H1 (cell line): ENCODE data around the gene NEURL1B. TPM values are rescaled to one million over a fixed set of nuclear protein-coding genes. Genes with fewer than 3 reads are reported as not detected.

Experiments
- CTCF ChIA-PET: fragments of 300-600 bp; sonication (Branson Sonifier 250); formaldehyde crosslinking; loops from one replicate; lab custom pipeline; 2021; ENCODE audit not compliant: partially characterized antibody; lab: Charles Lee
- POLR2A ChIA-PET: fragments of 300-600 bp; sonication (Branson Sonifier 250); formaldehyde crosslinking; loops from one replicate; lab custom pipeline; 2021; ENCODE audit warnings: inconsistent platforms; ENCODE audit not compliant: partially characterized antibody; lab: Charles Lee
- DNase-seq, 2 experiments: peaks; one replicate each; pipeline versions ENCODE4 v3.0.0 to v3.0.0-alpha.2; 2010 to 2022; ENCODE audit warnings: low spot score in 2 of 2, low read depth in 1 of 2, mixed read lengths in 1 of 2
- FAIRE-seq: peaks from 2 replicates; lab custom pipeline; 2011; peaks lifted over from hg19 to GRCh38; lab: Jason Lieb, UNC
- H2AFZ ChIP-seq: 2 replicates; pipeline ENCODE4 v1.8.1; 2012; ENCODE audit warnings: low read length, inconsistent platforms
- H2AK5ac ChIP-seq: 2 replicates; pipeline ENCODE4 v1.6.1; 2013; ENCODE audit warnings: low read depth, low read length
- H2BK120ac ChIP-seq: replicated peaks from 2 replicates; pipeline ENCODE3; 2013; ENCODE audit warnings: low read depth, low read length, inconsistent platforms
- H2BK12ac ChIP-seq: 2 replicates; pipeline ENCODE4 v1.6.1; 2013; ENCODE audit warnings: low read depth, low read length
- H2BK15ac ChIP-seq: 2 replicates; pipeline ENCODE4 v1.6.1; 2013; ENCODE audit warnings: low read length
- H2BK20ac ChIP-seq: 2 replicates; pipeline ENCODE4 v1.6.1; 2013; ENCODE audit warnings: low read length
- H2BK5ac ChIP-seq: 2 replicates; pipeline ENCODE4 v1.6.1; 2013; ENCODE audit warnings: low read depth, low read length
- H3K14ac ChIP-seq: 2 replicates; pipeline ENCODE4 v1.6.1; 2013; ENCODE audit warnings: inconsistent platforms; ENCODE audit not compliant: insufficient read length
- H3K18ac ChIP-seq: 2 replicates; pipeline ENCODE4 v1.6.1; 2013; ENCODE audit warnings: low read length; ENCODE audit errors: extremely low read depth
- H3K23ac ChIP-seq: 2 replicates; pipeline ENCODE4 v1.6.1; 2013; ENCODE audit warnings: inconsistent platforms; ENCODE audit not compliant: insufficient read length
- H3K23me2 ChIP-seq: 2 replicates; pipeline ENCODE4 v1.6.1; 2013; ENCODE audit warnings: low read depth, low read length
- H3K27ac ChIP-seq: 2 replicates; pipeline ENCODE4 v1.6.1; 2011; ENCODE audit warnings: low read depth, low read length, inconsistent platforms
- H3K27me3 ChIP-seq, 4 experiments: replicated peaks in 1 of 4; 1 replicate in 1 of 4; 2 replicates in 3 of 4; pipeline versions ENCODE4 v1.6.1 to v1.8.1; 2011 to 2013; ENCODE audit warnings: low read length in 3 of 4, mild to moderate bottlenecking in 3 of 4, inconsistent platforms in 2 of 4, mixed read lengths in 2 of 4, moderate library complexity in 1 of 4; ENCODE audit not compliant: control insufficient read depth in 3 of 4, insufficient read depth in 3 of 4; ENCODE audit errors: extremely low read depth in 1 of 4
- H3K36me3 ChIP-seq, 4 experiments: 2 replicates each; pipeline versions ENCODE4 v1.6.1 to v1.8.1; 2011 to 2013; ENCODE audit warnings: mild to moderate bottlenecking in 4 of 4, low read length in 3 of 4, moderate library complexity in 2 of 4, control low read depth in 1 of 4, inconsistent platforms in 1 of 4; ENCODE audit not compliant: insufficient read depth in 4 of 4, control insufficient read depth in 2 of 4
- H3K4ac ChIP-seq: replicated peaks from 2 replicates; pipeline ENCODE3; 2013; ENCODE audit warnings: low read length, low read depth, mixed read lengths, inconsistent platforms; ENCODE audit not compliant: insufficient read length
- H3K4me1 ChIP-seq, 4 experiments: replicated peaks in 1 of 4; 1 replicate in 1 of 4; 2 replicates in 3 of 4; pipeline versions ENCODE4 v1.6.1 to v1.8.1; 2011 to 2013; ENCODE audit warnings: low read length in 3 of 4, inconsistent platforms in 2 of 4, mixed read lengths in 1 of 4; ENCODE audit not compliant: insufficient read depth in 4 of 4, control insufficient read depth in 3 of 4
- H3K4me2 ChIP-seq, 2 experiments: 2 replicates each; pipeline versions ENCODE4 v1.6.1 to v1.8.1; 2011 to 2013; ENCODE audit warnings: low read depth in 2 of 2, low read length in 2 of 2, control low read depth in 1 of 2, inconsistent platforms in 1 of 2, mild to moderate bottlenecking in 1 of 2; ENCODE audit not compliant: insufficient read depth in 1 of 2
- H3K4me3 ChIP-seq, 4 experiments: fragments of 200-600, 300-600 bp in 1 of 4; sonication (generic), shearing (Covaris generic), sonication (Bioruptor Twin) in 1 of 4; 2 replicates each; pipeline versions ENCODE4 v1.5.1 to v1.8.1; 2011 to 2016; ENCODE audit warnings: low read length in 4 of 4, low read depth in 3 of 4, control low read depth in 2 of 4, inconsistent platforms in 2 of 4, mild to moderate bottlenecking in 2 of 4, mixed read lengths in 1 of 4, moderate library complexity in 1 of 4; ENCODE audit not compliant: insufficient read depth in 2 of 4; ENCODE audit errors: extremely low read depth in 1 of 4
- H3K56ac ChIP-seq: replicated peaks from 2 replicates; pipeline ENCODE3; 2013; ENCODE audit warnings: low read depth, mild to moderate bottlenecking, mixed read lengths, low read length, inconsistent platforms; ENCODE audit not compliant: insufficient read length
- H3K79me1 ChIP-seq: 2 replicates; pipeline ENCODE4 v1.6.1; 2013; ENCODE audit warnings: low read depth, low read length, control low read depth
- H3K79me2 ChIP-seq, 2 experiments: 2 replicates each; pipeline versions ENCODE4 v1.6.1 to v1.8.1; 2012 to 2013; ENCODE audit warnings: low read length in 2 of 2, mild to moderate bottlenecking in 2 of 2, inconsistent platforms in 1 of 2; ENCODE audit not compliant: insufficient read depth in 2 of 2, control insufficient read depth in 1 of 2
- H3K9ac ChIP-seq, 4 experiments: replicated peaks in 1 of 4; 1 replicate in 1 of 4; 2 replicates in 3 of 4; pipeline versions ENCODE4 v1.6.1 to v1.8.1; 2011 to 2013; ENCODE audit warnings: low read depth in 3 of 4, low read length in 3 of 4, control low read depth in 2 of 4, mild to moderate bottlenecking in 2 of 4, moderate library complexity in 2 of 4, inconsistent platforms in 1 of 4; ENCODE audit errors: extremely low read depth in 1 of 4
- H3K9me3 ChIP-seq, 2 experiments: 2 replicates each; pipeline versions ENCODE4 v1.6.1 to v1.8.1; 2012 to 2013; ENCODE audit warnings: mild to moderate bottlenecking in 2 of 2, moderate library complexity in 2 of 2, control low read depth in 1 of 2, inconsistent platforms in 1 of 2, low read depth in 1 of 2, low read length in 1 of 2, mixed read lengths in 1 of 2; ENCODE audit not compliant: insufficient read depth in 2 of 2
- H4K20me1 ChIP-seq, 2 experiments: replicated peaks in 1 of 2; 2 replicates each; pipeline versions ENCODE3 to v1.8.1; 2011 to 2013; ENCODE audit warnings: inconsistent platforms in 2 of 2, low read length in 2 of 2, mild to moderate bottlenecking in 1 of 2; ENCODE audit not compliant: insufficient read depth in 2 of 2, control insufficient read depth in 1 of 2
- H4K5ac ChIP-seq: 2 replicates; pipeline ENCODE4 v1.6.1; 2013; ENCODE audit warnings: low read length, low read depth, mixed read lengths, inconsistent platforms; ENCODE audit not compliant: insufficient read length
- H4K8ac ChIP-seq: 2 replicates; pipeline ENCODE4 v1.8.0; 2013; ENCODE audit warnings: mild to moderate bottlenecking, moderate library complexity, low read length, inconsistent platforms; ENCODE audit not compliant: insufficient read depth; ENCODE audit errors: extremely low read depth
- H4K91ac ChIP-seq: replicated peaks from 2 replicates; pipeline ENCODE3; 2013; ENCODE audit warnings: low read length, mixed read lengths, inconsistent platforms; ENCODE audit not compliant: insufficient read length
- TCF12 ChIP-seq: IDR thresholded peaks from 2 replicates; pipeline ENCODE4 v1.6.1; 2011; ENCODE audit warnings: low read depth, mild to moderate bottlenecking, low read length
- YY1 ChIP-seq: IDR thresholded peaks from 2 replicates; pipeline ENCODE4 v1.6.1; 2011; ENCODE audit warnings: low read depth, mild to moderate bottlenecking, low read length
- WGBS, 2 experiments: shearing (Covaris generic) in 1 of 2; methylation state at CpG; one replicate each; pipeline versions ENCODE4 v1.1.6 to v1.1.7; 2013 to 2015; ENCODE audit warnings: low lambda C conversion rate in 2 of 2, mixed read lengths in 2 of 2, inconsistent platforms in 1 of 2, low coverage in 1 of 2, missing lambda C conversion rate in 1 of 2; ENCODE audit not compliant: insufficient replicate concordance in 2 of 2, insufficient coverage in 1 of 2, insufficient read length in 1 of 2; ENCODE audit errors: extremely low coverage in 1 of 2, missing lambda C conversion rate in 1 of 2; 5-methylcytosine and 5-hydroxymethylcytosine counted together
- polyA plus RNA-seq, 7 experiments: library from polyadenylated mRNA; depleted of rRNA in 3 of 7; stranded (reverse) in 5 of 7; unstranded in 2 of 7; fragments of >200 nt in 5 of 7; fragments of 200-250 nt in 2 of 7; gene quantifications; 1 replicate in 5 of 7; 2 replicates in 1 of 7; 4 replicates in 1 of 7; pipeline versions ENCODE4 v1.2.1 to v1.2.3, GENCODE V29; 2011 to 2013; ENCODE audit warnings: missing spikeins in 2 of 7, mixed read lengths in 2 of 7
- total RNA-seq: library from RNA; stranded (reverse); fragmentation: NEBNext Ultra II Directional; extraction: Animal tissue kit (Norgen Biotek cat#: 25700); gene quantifications from 2 replicates; pipeline ENCODE4 v1.2.1, GENCODE V29; 2021
- TF ChIP-seq, protein P1 (sequence below): IDR thresholded peaks from 2 replicates; pipeline ENCODE4 v1.6.1; 2012; ENCODE audit warnings: inconsistent platforms

The NEURL1B gene
- total and polyA plus RNA-seq, 2 of the 8 experiments (the other 6 are each of a cell fraction or from before 2014, with no cell fraction given), result 3.3 to 6.1 TPM

GRCh38 chr5:172611913-172612312, 29.1 kb upstream of the NEURL1B start:
- Histone ChIP-seq H2BK15ac (no peak overlapping the region), H3K4me2 (no peak overlapping the region), H3K14ac (no peak overlapping the region), H3K9ac (no peak overlapping the region), H3K9me3 (no peaks in the 10 kb centered on the region), H3K79me2 (no peaks in the 10 kb centered on the region), H3K56ac (no peak overlapping the region), H3K4me3 (no peak overlapping the region), H3K4ac (no peak overlapping the region), H3K23me2 (no peaks in the 10 kb centered on the region; the same call in 1 of the 2 replicates), H4K8ac (0 out of 2 replicates have a peak overlapping the region, but pooled peaks have one; percentile 38), H4K5ac (no peak overlapping the region), H3K36me3 (no peaks in the 10 kb centered on the region), H3K27ac (no peak overlapping the region), H2AFZ (no peak overlapping the region), H2BK20ac (no peak overlapping the region), H2BK12ac (no peak overlapping the region), H3K79me1 (no peaks in the 10 kb centered on the region), H2AK5ac (no peak overlapping the region; the same call in 1 of the 2 replicates), H3K18ac (0 out of 2 replicates have a peak overlapping the region, but pooled peaks have one; percentile 19), H3K27me3 (no peaks in the 10 kb centered on the region), H2BK120ac (no peak overlapping the region), H4K91ac (no peak overlapping the region), H3K4me1 (no peaks in the 10 kb centered on the region), H4K20me1 (no peaks in the 10 kb centered on the region), H2BK5ac (no peak overlapping the region), H3K23ac (no peak overlapping the region)
- TF ChIP-seq TCF12, result no peak
- TF ChIP-seq, protein P1, sequence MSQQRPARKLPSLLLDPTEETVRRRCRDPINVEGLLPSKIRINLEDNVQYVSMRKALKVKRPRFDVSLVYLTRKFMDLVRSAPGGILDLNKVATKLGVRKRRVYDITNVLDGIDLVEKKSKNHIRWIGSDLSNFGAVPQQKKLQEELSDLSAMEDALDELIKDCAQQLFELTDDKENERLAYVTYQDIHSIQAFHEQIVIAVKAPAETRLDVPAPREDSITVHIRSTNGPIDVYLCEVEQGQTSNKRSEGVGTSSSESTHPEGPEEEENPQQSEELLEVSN, result no peak
- TF ChIP-seq YY1, result no peak
- FAIRE-seq (no peak), DNase-seq (no peak)
- CTCF ChIA-PET, result interaction anchor here (0.6 kb wide), 1 partner anchor 14 kb away, joined by 3 read pairs; no protein-coding TSS in a partner anchor
- POLR2A ChIA-PET, result no interaction called here
- 84% methylated on average over 8 of the region's 8 CpGs; no CpG with 5 or more reads in 1 of the 2 experiments for WGBS, 2 experiments
